ENCODE data around the gene PBX1.

Gene PBX1

GRCh38 chr1:164560121-164560541 lies 1.1 kb downstream of the PBX1 start:
- no peaks in the 10 kb centered on the region for H3F3A ChIP-seq (ENCODE audit: control insufficient read depth, insufficient read depth)
- no peaks in the 10 kb centered on the region for H3K36me3 ChIP-seq (ENCODE audit: control insufficient read depth, low read length)
- H3K9me2 ChIP-seq (replicated peaks; ENCODE audit: control insufficient read depth, low read length): no peaks in the 10 kb centered on the region
- TF ChIP-seq CTCF (IDR thresholded peaks at IDR 0.05; ENCODE audit: low read depth, low read length, poor library complexity, severe bottlenecking): no peak
- TF ChIP-seq EZH2phosphoT487 (IDR thresholded peaks at IDR 0.05; ENCODE audit: borderline replicate concordance, low read length): no peak; the same call in 1 of the 2 replicates
- H3K79me2 ChIP-seq (ENCODE audit: control insufficient read depth, low read length): no peaks in the 10 kb centered on the region
- H3K27ac ChIP-seq (ENCODE audit: low read depth, low read length): no peak overlapping the region
- H3K4me1 ChIP-seq (ENCODE audit: control insufficient read depth, low read length): no peaks in the 10 kb centered on the region
- no peaks in the 10 kb centered on the region for H3K9me3 ChIP-seq (ENCODE audit: control insufficient read depth, insufficient read depth, low read length)
- H3K4me3 ChIP-seq (ENCODE audit: low read length): no peak overlapping the region
- H3K27me3 ChIP-seq (ENCODE audit: control insufficient read depth, low read length): peaks cover 23% of the 10 kb centered on the region
- no peak overlapping the region for H3K4me2 ChIP-seq (ENCODE audit: low read length)
- H4K20me1 ChIP-seq (ENCODE audit: control insufficient read depth, insufficient read depth, low read depth, low read length): no peaks in the 10 kb centered on the region

DNA sequence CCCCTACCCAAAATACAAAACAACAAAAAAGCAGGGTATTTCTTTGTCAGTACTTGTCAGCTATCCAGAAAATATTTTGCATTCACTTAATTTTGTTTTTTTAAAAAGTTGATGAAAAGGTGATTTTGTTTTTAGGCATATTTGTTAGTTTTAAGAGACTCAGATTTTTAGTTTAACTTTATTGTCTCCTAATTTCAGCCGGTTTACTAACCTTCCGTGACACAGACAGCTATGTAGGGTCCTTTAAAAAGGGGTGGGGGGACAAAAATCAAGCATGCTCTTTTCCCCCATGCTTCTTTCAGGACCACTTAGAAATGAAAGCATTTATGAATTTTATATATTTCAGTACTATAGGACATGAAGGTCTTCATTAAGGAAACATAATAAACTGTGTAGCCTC lies 1.6 kb downstream of the PBX1 start:
- H3F3A ChIP-seq (ENCODE audit: control insufficient read depth, insufficient read depth): no peaks in the 10 kb centered on the region
- no peak overlapping the region for H3K4me2 ChIP-seq (ENCODE audit: low read length)
- H3K36me3 ChIP-seq (ENCODE audit: control insufficient read depth, low read length): no peaks in the 10 kb centered on the region
- no peak overlapping the region for H3K27ac ChIP-seq (ENCODE audit: low read depth, low read length)
- no peak for TF ChIP-seq CTCF (IDR thresholded peaks at IDR 0.05; ENCODE audit: low read depth, low read length, poor library complexity, severe bottlenecking)
- TF ChIP-seq EZH2phosphoT487 (IDR thresholded peaks at IDR 0.05; ENCODE audit: borderline replicate concordance, low read length): no peak
- no peaks in the 10 kb centered on the region for H3K79me2 ChIP-seq (ENCODE audit: control insufficient read depth, low read length)
- H3K27me3 ChIP-seq (ENCODE audit: control insufficient read depth, low read length): peaks cover 23% of the 10 kb centered on the region
- H3K4me1 ChIP-seq (ENCODE audit: control insufficient read depth, low read length): no peaks in the 10 kb centered on the region
- H3K4me3 ChIP-seq (ENCODE audit: low read length): no peak overlapping the region
- no peaks in the 10 kb centered on the region for H4K20me1 ChIP-seq (ENCODE audit: control insufficient read depth, insufficient read depth, low read depth, low read length)
- no peaks in the 10 kb centered on the region for H3K9me2 ChIP-seq (replicated peaks; ENCODE audit: control insufficient read depth, low read length)
- H3K9me3 ChIP-seq (ENCODE audit: control insufficient read depth, insufficient read depth, low read length): no peaks in the 10 kb centered on the region

DNA sequence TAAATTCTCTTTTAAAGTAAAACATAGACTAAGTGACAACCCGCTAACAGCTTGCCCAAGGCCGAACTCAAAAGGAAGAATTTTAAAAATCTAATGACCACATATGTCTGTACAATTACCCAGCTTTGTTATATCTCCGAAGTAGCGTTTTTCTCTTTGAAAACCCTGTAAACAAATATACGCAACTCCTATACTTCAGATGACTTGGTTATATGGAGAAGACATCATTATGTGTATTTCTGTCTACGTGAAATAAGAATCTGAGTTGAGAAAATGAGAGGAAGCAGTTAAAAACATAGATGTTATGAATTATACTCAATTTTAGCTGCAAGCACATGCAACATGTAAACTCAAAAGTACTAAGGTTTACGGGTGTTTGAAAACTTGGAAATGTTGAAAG lies 2.0 kb downstream of the PBX1 start:
- no peaks in the 10 kb centered on the region for H3F3A ChIP-seq (ENCODE audit: control insufficient read depth, insufficient read depth)
- no peaks in the 10 kb centered on the region for H3K79me2 ChIP-seq (ENCODE audit: control insufficient read depth, low read length)
- H3K9me2 ChIP-seq (replicated peaks; ENCODE audit: control insufficient read depth, low read length): no peaks in the 10 kb centered on the region
- H3K4me2 ChIP-seq (ENCODE audit: low read length): no peak overlapping the region
- H3K27ac ChIP-seq (ENCODE audit: low read depth, low read length): no peak overlapping the region
- no peaks in the 10 kb centered on the region for H3K36me3 ChIP-seq (ENCODE audit: control insufficient read depth, low read length)
- no peaks in the 10 kb centered on the region for H3K9me3 ChIP-seq (ENCODE audit: control insufficient read depth, insufficient read depth, low read length)
- H3K27me3 ChIP-seq (ENCODE audit: control insufficient read depth, low read length): peaks cover 23% of the 10 kb centered on the region
- no peak for TF ChIP-seq CTCF (IDR thresholded peaks at IDR 0.05; ENCODE audit: low read depth, low read length, poor library complexity, severe bottlenecking)
- TF ChIP-seq EZH2phosphoT487 (IDR thresholded peaks at IDR 0.05; ENCODE audit: borderline replicate concordance, low read length): peak; percentile 66; the same call in 1 of the 2 replicates
- no peak overlapping the region for H3K4me3 ChIP-seq (ENCODE audit: low read length)
- no peaks in the 10 kb centered on the region for H4K20me1 ChIP-seq (ENCODE audit: control insufficient read depth, insufficient read depth, low read depth, low read length)
- H3K4me1 ChIP-seq (ENCODE audit: control insufficient read depth, low read length): no peaks in the 10 kb centered on the region

Measured in DOHH2 (cell line).